B cell (primary cell): ENCODE data around the gene FUCA2. TPM values are rescaled to one million over a fixed set of nuclear protein-coding genes. Genes with fewer than 3 reads are reported as not detected.

ENCODE experiments used
- ATAC-seq: fragments of 200-7000 bp; cut with Tn5 transposase; one replicate; pipeline ENCODE4 v1.10.0; 2021; ENCODE audit warnings: low read depth, mild to moderate bottlenecking, moderate number of reproducible peaks, moderate library complexity
- CTCF ChIA-PET: fragments of 350-600 bp; sonication (Branson Sonifier 250); formaldehyde crosslinking; loops from one replicate; lab custom pipeline; 2021; ENCODE audit warnings: antibody characterized with exemption, inconsistent platforms; lab: Charles Lee
- POLR2A ChIA-PET: fragments of 350-600 bp; sonication (Branson Sonifier 250); formaldehyde crosslinking; loops from one replicate; lab custom pipeline; 2021; ENCODE audit warnings: antibody characterized with exemption; lab: Charles Lee
- DNase-seq: peaks from one replicate; pipeline ENCODE4 v3.0.0; 2013
- H2AFZ ChIP-seq: 2 replicates; pipeline ENCODE4 v1.6.1; 2012; ENCODE audit warnings: mild to moderate bottlenecking, low read depth, low read length; ENCODE audit not compliant: insufficient read depth, poor library complexity, severe bottlenecking
- H3K27ac ChIP-seq, 2 donors: 1 replicate in 1 of 2; 2 replicates in 1 of 2; pipeline ENCODE4 v1.5.1; 2012 to 2013; ENCODE audit warnings: low read length in 2 of 2, mild to moderate bottlenecking in 2 of 2, moderate library complexity in 1 of 2
- H3K27me3 ChIP-seq, 4 experiments: fragments of 200-600 bp in 1 of 4; sonication (generic) in 1 of 4; replicated peaks in 1 of 4; 1 replicate in 2 of 4; 2 replicates in 2 of 4; pipeline versions ENCODE4 v1.6.1 to v1.7.0; 2013 to 2016; ENCODE audit warnings: low read length in 3 of 4, mild to moderate bottlenecking in 2 of 4, mixed read lengths in 1 of 4, moderate library complexity in 1 of 4; ENCODE audit not compliant: insufficient read depth in 4 of 4, control insufficient read depth in 3 of 4; ENCODE audit errors: control extremely low read depth in 1 of 4
- H3K36me3 ChIP-seq, 2 experiments: replicated peaks in 1 of 2; 1 replicate in 1 of 2; 2 replicates in 1 of 2; pipeline versions ENCODE4 v1.6.1 to v1.7.1; 2013; ENCODE audit warnings: low read length in 1 of 2; ENCODE audit not compliant: insufficient read depth in 2 of 2, control insufficient read depth in 1 of 2; ENCODE audit errors: control extremely low read depth in 1 of 2, extremely low read depth in 1 of 2
- H3K4me1 ChIP-seq, 2 donors: fragments of 200-600 bp in 1 of 2; sonication (generic) in 1 of 2; 1 replicate in 1 of 2; 2 replicates in 1 of 2; pipeline versions ENCODE4 v1.5.1 to v1.6.1; 2013 to 2017; ENCODE audit warnings: low read length in 2 of 2; ENCODE audit not compliant: control insufficient read depth in 2 of 2, insufficient read depth in 2 of 2
- H3K4me2 ChIP-seq: replicated peaks from 2 replicates; pipeline ENCODE3; 2012; ENCODE audit warnings: mild to moderate bottlenecking, low read depth, low read length; ENCODE audit not compliant: poor library complexity, severe bottlenecking
- H3K4me3 ChIP-seq, 5 experiments: fragments of 200-600 bp in 1 of 5; sonication (generic) in 1 of 5; 1 replicate in 3 of 5; 2 replicates in 2 of 5; pipeline versions ENCODE4 v1.5.1 to v1.7.0; 2011 to 2016; ENCODE audit warnings: low read length in 4 of 5, mild to moderate bottlenecking in 4 of 5, low read depth in 2 of 5, control low read depth in 1 of 5, moderate library complexity in 1 of 5; ENCODE audit not compliant: insufficient read depth in 1 of 5; ENCODE audit errors: control extremely low read depth in 1 of 5, extremely low read depth in 1 of 5
- H3K79me2 ChIP-seq: fragments of 200-600 bp; sonication (generic); one replicate; pipeline ENCODE4 v1.6.0; 2016; ENCODE audit warnings: low read length; ENCODE audit not compliant: control insufficient read depth, insufficient read depth
- H3K9ac ChIP-seq: fragments of 200-600 bp; sonication (generic); 2 replicates; pipeline ENCODE4 v1.6.1; 2017; ENCODE audit warnings: mild to moderate bottlenecking, low read length, moderate library complexity
- H3K9me3 ChIP-seq, 3 donors: one replicate each; pipeline versions ENCODE4 v1.6.1 to v1.7.1; 2013; ENCODE audit warnings: low read length in 2 of 3; ENCODE audit not compliant: control insufficient read depth in 2 of 3, insufficient read depth in 1 of 3; ENCODE audit errors: control extremely low read depth in 1 of 3
- H4K20me1 ChIP-seq: 2 replicates; pipeline ENCODE4 v1.6.0; 2012; ENCODE audit warnings: mild to moderate bottlenecking, low read length; ENCODE audit not compliant: insufficient read depth, control insufficient read depth, poor library complexity, severe bottlenecking
- H3K27ac Mint-ChIP-seq: one replicate; pipeline ENCODE4 v1.8.0; 2021; ENCODE audit warnings: mixed read lengths
- H3K27me3 Mint-ChIP-seq: one replicate; pipeline ENCODE4 v1.8.0; 2021; ENCODE audit warnings: mixed read lengths
- H3K4me1 Mint-ChIP-seq: one replicate; pipeline ENCODE4 v1.8.0; 2021; ENCODE audit warnings: mixed read lengths
- H3K4me3 Mint-ChIP-seq: one replicate; pipeline ENCODE4 v1.8.0; 2021; ENCODE audit warnings: mixed read lengths
- H3K9me3 Mint-ChIP-seq: one replicate; pipeline ENCODE4 v1.8.0; 2022; ENCODE audit warnings: mixed read lengths; ENCODE audit not compliant: insufficient read depth
- EZH2 ChIP-seq: IDR thresholded peaks from 2 replicates; pipeline ENCODE4 v1.6.1; 2012; ENCODE audit warnings: borderline replicate concordance, low read depth, mild to moderate bottlenecking, moderate library complexity, low read length; ENCODE audit not compliant: insufficient read depth, poor library complexity, severe bottlenecking
- WGBS: methylation state at CpG from one replicate; pipeline ENCODE4 v1.1.5; 2013; ENCODE audit warnings: missing lambda C conversion rate; ENCODE audit not compliant: insufficient coverage; 5-methylcytosine and 5-hydroxymethylcytosine counted together
- intact Hi-C: fragments of 100-400 bp; cut with micrococcal nuclease; formaldehyde crosslinking; loops from one replicate; pipeline ENCODE4 v1.10.0; 2022
- polyA plus RNA-seq: library from polyadenylated mRNA; depleted of rRNA; stranded (reverse); fragments of >200 nt; gene quantifications from 2 replicates; pipeline ENCODE4 v1.2.3, GENCODE V29; 2012
- total RNA-seq, 2 donors: library from RNA; stranded (reverse); fragments of 120-200 nt in 1 of 2; gene quantifications; 1 replicate in 1 of 2; 2 replicates in 1 of 2; pipeline versions ENCODE4 v1.2.3 to v1.2.4, GENCODE V29; 2013 to 2022
- TF ChIP-seq, protein P1 (sequence below): fragments of 200-600 bp; IDR thresholded peaks from one replicate; pipeline ENCODE4 v1.8.0; 2022; ENCODE audit warnings: antibody characterized with exemption, mild to moderate bottlenecking

Gene FUCA2
- total and polyA plus RNA-seq, 2 donors (not counting 1 experiment from before 2014, with no cell fraction given) = 3.6 to 8.3 TPM

DNA sequence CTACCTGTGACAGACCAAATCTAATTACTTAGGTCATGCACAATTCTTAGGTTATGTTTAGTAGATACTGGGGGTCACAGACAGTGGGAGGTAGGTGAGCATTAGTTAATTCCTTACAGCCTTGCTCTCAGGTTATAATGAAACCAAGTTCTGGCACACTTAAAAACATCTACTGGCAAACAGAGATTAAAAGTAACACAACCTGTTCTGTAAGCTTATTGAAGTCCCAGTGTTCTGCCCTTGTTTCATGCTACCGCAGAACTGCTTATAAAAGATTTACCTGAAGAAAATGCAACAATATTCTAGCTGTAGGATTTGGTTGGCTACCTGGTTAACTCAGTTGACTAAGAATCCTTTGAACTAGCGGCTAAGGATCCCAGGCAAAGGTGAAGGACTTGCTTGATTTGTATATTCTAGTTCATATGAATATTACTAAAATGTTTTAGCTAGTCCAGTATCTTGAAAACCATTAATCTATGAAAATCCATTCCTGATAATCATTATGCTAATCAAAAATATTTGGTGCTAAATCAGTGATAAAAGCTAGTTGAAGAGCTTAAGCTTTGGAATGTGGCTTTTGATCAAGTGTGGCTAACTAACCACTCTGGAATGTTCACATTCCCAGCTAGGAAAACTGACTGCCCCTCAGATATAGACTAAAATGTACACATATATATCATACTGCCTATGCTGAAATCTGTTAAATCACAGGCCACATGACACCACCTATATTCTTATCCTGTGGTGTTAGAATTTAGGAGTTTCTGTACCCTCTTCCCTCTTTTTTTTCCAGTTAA, 53.8 kb downstream of the FUCA2 start:
- intact Hi-C loops = loop anchor here (10.0 kb wide), 1 partner anchor 603 kb away; no protein-coding TSS in a partner anchor
- no peaks in the 10 kb centered on the region for H3K9me3 ChIP-seq
- POLR2A ChIA-PET = no interaction called here
- no peak for ATAC-seq
- no peak overlapping the region for H3K9ac ChIP-seq
- peaks cover 9% of the 10 kb centered on the region for H3K4me1 Mint-ChIP-seq
- no peaks in the 10 kb centered on the region for H3K27me3 ChIP-seq
- no peak overlapping the region for H2AFZ ChIP-seq
- no peaks in the 10 kb centered on the region for H3K9me3 Mint-ChIP-seq
- no peak for DNase-seq
- no peak overlapping the region for H3K27ac Mint-ChIP-seq
- no peak overlapping the region for H3K4me3 Mint-ChIP-seq
- TF ChIP-seq EZH2 = no peak
- TF ChIP-seq, protein P1, sequence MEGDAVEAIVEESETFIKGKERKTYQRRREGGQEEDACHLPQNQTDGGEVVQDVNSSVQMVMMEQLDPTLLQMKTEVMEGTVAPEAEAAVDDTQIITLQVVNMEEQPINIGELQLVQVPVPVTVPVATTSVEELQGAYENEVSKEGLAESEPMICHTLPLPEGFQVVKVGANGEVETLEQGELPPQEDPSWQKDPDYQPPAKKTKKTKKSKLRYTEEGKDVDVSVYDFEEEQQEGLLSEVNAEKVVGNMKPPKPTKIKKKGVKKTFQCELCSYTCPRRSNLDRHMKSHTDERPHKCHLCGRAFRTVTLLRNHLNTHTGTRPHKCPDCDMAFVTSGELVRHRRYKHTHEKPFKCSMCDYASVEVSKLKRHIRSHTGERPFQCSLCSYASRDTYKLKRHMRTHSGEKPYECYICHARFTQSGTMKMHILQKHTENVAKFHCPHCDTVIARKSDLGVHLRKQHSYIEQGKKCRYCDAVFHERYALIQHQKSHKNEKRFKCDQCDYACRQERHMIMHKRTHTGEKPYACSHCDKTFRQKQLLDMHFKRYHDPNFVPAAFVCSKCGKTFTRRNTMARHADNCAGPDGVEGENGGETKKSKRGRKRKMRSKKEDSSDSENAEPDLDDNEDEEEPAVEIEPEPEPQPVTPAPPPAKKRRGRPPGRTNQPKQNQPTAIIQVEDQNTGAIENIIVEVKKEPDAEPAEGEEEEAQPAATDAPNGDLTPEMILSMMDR = no peak
- CTCF ChIA-PET = no interaction called here
- no peaks in the 10 kb centered on the region for H3K27me3 Mint-ChIP-seq
- H3K4me2 ChIP-seq = no peak overlapping the region
- no peaks in the 10 kb centered on the region for H4K20me1 ChIP-seq
- H3K27ac ChIP-seq = no peak overlapping the region
- WGBS = no CpG with 5 or more reads among the region's 2 CpGs
- H3K36me3 ChIP-seq = peaks cover 4 to 9% of the 10 kb centered on the region in 2 experiments
- H3K79me2 ChIP-seq = peaks cover 8% of the 10 kb centered on the region
- no peaks in the 10 kb centered on the region for H3K4me1 ChIP-seq
- no peak overlapping the region for H3K4me3 ChIP-seq

DNA sequence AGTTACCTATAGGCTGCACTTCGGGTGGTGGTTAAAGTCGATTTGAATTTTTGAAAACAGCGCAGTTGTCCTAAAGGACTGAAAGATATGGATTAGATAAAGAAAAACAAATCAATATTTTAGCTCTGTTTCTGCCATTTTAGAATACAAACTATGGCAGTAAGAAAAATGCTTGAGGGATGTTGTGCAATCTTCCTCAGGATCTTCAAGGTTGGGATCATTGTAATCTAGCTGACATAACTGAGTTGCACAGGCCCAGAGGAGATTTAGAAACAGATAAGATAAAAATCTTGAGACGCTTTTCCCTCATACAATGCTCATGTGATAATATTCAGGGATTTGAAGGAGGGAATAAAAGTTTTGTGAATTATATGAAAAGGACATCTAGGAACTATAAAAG, 60.0 kb downstream of the FUCA2 start:
- Histone ChIP-seq H3K4me3 (peak overlapping the region; percentile 69 to 88 (median 83)), H4K20me1 (no peaks in the 10 kb centered on the region), H3K4me1 (peaks cover 15 to 18% of the 10 kb centered on the region in 2 donors), H3K36me3 (peaks cover 0 to 2% of the 10 kb centered on the region in 2 experiments), H3K27ac (peak overlapping the region; percentile 59 to 82), H3K4me2 (peak overlapping the region; percentile 87), H3K79me2 (peaks cover 24% of the 10 kb centered on the region), H2AFZ (peak overlapping the region; percentile 98), H3K9ac (peak overlapping the region; percentile 81), H3K27me3 (no peaks in the 10 kb centered on the region), H3K9me3 (no peaks in the 10 kb centered on the region)
- Mint-ChIP-seq H3K4me1 (peaks cover 34% of the 10 kb centered on the region), H3K27ac (peak overlapping the region; percentile 94), H3K9me3 (no peaks in the 10 kb centered on the region), H3K27me3 (no peaks in the 10 kb centered on the region), H3K4me3 (peak overlapping the region; percentile 95)
- no peak for DNase-seq
- no peak for ATAC-seq
- TF ChIP-seq, protein P1 = no peak
- TF ChIP-seq EZH2 = no peak
- intact Hi-C loops = loop anchor here (1.0 to 10.0 kb wide), 5 partner anchors 60 to 766 kb away; partner anchors contain the start of genes AIG1, FUCA2 and STX11
- POLR2A ChIA-PET = no interaction called here
- CTCF ChIA-PET = interaction anchor here (1.7 kb wide), 1 partner anchor 19 kb away, joined by 4 read pairs; no protein-coding TSS in a partner anchor
- WGBS = no CpG with 5 or more reads among the region's 4 CpGs
